Measurements from ENCODE around the gene LCA5L. TPM values are rescaled to one million over a fixed set of nuclear protein-coding genes. Genes with fewer than 3 reads are reported as not detected.

The LCA5L gene
- total RNA-seq: 1.7 TPM
- long read RNA-seq, partial matches to known transcripts: 0 of 4 reads
- long read RNA-seq, other reads (novel, unspliced or antisense): 4 of 4 reads

DNA sequence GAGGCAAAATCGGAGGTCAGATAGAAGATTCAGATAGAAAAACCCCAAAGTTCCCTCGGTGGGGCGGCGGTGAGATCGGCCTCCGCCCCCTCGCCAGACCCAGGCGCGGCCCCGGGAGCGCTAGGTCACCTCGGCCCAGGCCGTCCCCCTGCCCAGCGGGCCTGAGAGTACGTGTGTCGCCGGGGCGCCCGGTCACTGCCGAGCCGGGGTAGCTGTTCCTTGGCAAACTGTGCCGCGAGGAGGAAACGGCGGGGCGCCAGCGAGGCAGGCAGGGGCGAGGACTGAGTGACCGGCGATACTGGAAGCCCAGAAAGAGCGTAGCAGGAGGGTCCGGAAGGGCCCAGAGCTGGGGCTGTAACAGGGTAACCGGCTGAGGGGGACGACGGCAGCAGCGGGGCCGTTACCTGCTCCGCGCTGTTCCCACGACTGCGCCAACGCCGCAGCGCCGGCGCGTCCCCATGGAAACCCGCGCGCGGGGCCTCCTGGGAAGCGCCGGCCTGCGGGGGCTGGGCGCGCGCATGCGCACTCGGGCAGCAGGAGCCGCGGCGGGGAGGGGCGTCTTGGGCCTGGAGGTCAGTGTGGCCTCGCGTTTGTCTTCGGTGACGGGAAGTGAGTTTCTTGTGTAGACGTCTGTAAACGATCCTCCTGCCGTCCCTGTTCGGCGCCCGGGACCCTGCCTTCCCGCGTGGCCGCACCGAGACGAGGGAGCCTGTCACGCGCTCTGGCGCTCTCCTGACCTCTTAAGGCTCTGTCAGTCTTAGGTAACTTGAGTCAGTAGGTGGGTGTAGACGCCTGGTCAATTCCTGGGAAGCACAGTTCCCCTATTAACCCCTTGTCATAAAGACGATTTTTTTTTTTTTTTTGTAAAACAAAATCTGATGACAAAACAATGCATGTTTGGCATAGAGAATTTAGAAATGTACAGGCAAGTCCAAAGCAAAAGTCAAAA lies at the start of gene LCA5L:
Gene LCA5L, minus strand, starts transcription at position 458 of the 949 bp plus-strand sequence. CDS start 17,285 bp downstream, outside the sequence.
- intact Hi-C loops (cut with DNase I): loop anchor here (2.0 kb wide), 1 partner anchor 133 kb away; the partner anchor contains the start of gene BRWD1
- DNase-seq (ENCODE audit: low spot score): peak; percentile 94

DNA sequence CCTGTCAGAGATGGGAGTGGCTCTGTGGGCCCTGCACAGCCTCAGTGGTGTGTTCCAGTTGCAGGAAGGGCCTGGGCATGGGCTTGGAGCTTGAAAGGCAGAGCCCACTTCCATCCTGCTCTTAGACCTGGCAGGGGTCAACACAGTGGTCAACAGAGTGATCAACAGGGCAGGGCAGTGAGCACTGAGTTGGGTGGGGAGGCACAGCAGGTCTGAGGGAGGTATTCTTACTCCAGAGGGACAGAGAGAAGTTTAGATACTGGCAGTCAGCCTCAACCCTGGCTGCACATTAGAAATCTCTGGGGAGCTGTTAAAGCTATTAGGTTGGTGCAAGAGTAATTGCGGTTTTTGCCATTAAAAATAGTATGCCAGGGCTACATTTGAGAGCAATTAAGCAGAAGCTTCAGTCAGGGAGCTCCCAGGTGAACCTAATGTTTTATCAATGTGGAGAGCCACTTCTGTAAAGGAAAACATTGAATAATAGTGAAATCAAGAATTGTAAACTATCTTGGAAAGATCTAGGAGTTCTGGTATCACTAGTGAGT lies 43.9 kb upstream of the LCA5L start:
- intact Hi-C loops (cut with DNase I): no loop called here

DNA sequence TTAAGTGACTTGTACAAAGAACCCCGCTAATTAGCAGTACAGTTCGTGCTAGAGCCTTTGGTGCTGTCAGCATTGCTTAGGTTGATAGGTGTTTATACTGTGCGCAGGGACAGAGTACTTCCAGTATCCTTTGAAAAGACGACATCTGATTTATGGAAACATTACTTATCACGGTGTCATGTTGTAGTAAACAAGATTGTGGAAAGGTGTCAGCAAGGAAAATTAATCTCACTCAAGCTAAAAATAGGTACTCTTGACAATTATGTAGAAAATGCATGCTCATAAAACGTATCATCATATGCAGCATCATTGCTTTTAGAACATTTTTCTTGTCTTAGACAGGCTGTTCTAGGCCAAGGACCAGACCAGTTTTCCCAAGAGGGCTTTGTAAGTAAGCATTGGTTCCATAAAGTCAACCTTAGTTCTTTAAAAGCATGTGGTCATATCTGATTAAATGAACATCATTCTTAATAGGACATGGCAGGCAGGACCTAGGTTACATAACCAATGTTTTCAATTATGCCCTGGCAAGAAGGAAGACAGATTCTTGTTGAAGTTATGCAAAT lies 39.2 kb upstream of the LCA5L start:
- no peak for DNase-seq (ENCODE audit: low spot score)
- intact Hi-C loops (cut with DNase I): no loop called here

More for the DNA sequence above, 43.9 kb upstream of the LCA5L start:
- no peak for DNase-seq (ENCODE audit: low spot score)

DNA sequence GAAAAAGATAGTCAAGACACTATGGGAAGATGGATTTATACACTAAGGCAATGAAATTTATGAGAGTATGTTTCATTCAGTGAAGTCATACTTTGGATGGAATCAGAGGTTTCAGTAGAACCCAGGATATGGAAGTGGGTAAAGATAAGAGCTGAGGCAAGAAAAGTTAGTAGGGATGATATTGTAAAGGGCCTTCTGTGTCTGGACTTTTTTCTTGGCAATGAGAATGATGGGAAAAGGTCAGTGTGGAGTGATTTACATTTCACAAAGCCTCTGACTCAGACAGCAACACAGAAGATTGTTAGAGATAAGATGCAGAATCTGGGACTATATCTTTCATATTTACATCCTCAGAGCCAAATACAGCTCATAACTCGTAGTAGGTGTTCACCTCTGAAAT lies 38.3 kb upstream of the LCA5L start:
- intact Hi-C loops (cut with DNase I): no loop called here
- DNase-seq (ENCODE audit: low spot score): no peak

DNA sequence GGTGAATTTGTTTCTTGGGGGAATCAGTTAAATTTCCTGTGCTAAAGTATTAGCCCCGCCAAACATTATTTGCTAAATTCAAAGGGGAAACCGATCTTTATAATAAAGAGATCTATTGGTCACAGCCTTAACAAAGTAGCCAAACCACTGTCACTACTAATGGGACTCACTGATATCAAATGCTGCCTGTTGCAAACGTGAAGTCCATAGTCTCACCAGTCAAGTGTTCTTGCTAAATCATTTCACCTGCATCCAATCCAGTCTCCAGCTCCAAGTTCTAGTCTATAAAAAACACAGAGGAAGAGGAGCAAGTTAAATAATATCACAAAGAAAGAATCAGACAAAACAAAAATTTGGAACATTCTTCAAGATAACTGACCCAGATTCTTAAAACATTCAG lies 36.3 kb upstream of the LCA5L start:
- intact Hi-C loops (cut with DNase I): no loop called here
- DNase-seq (ENCODE audit: low spot score): no peak

DNA sequence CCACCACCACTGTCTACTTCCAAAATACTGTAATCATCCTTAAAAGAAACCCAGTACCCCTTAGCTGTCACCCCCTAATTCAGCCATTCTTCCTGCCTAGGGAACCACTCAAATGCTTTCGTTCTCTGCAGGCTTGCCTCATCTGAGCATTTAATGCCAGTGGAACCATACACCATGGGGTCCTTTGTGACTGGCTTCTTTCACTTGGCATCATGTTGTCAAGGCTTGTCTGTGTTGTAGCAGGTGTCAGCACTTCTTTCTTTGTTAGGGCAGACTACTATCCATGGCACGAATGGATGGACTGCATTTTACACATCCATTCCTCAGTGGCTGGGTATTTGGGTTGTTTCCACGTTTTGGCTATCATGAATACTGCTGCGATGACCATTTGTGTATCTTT lies 34.7 kb upstream of the LCA5L start:
- intact Hi-C loops (cut with DNase I): no loop called here
- no peak for DNase-seq (ENCODE audit: low spot score)

DNA sequence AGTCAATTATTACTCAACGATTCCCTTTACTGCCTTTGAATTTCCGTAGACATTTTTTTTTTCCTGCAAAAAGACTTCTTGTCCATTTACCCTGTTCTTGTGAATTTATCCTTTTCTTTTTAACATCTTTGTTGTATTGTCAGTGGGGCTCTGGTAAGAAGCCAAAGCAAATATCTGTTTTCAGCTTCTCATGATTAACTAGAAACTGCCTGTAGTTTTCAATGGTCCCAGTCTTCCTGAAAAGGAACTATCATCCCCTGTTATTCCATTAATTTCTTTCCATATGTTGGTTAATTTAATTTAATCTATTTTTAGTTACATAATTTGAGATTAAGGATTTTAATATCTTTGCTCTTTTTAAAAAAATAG lies 34.2 kb upstream of the LCA5L start:
- intact Hi-C loops (cut with DNase I): no loop called here
- DNase-seq (ENCODE audit: low spot score): no peak

DNA sequence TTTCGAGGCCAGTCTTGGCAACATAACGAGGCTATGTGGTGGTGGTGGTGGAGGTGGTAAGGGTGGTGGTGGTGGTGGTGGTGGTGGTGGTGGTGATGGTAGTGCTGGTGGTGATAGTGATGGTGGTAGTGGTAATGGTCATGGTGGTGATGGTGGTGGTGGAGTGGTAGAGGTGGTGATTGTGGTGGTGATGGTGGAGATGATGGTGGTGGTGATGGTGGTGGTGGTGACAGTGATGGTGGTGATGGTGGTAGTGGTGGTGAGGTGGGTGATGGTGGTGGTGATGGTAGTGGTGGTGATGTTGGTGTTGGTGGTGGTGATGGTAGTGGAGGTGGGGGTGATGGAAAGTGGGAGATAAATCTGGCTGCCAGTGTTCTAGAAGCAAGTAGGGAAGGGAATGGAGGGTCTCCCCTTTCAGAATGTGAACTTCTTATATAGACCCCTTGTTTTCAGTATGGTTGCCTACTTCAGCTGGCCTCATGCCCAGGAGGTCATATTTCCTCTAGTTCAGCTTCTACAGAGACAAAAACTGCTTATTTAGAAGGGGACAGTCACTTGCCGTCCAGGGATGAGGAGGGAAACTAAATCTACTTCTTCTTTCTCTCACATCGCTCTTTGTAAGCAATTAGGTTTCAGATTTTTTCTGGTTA lies 33.7 kb upstream of the LCA5L start:
- DNase-seq (ENCODE audit: low spot score): no peak
- intact Hi-C loops (cut with DNase I): no loop called here

DNA sequence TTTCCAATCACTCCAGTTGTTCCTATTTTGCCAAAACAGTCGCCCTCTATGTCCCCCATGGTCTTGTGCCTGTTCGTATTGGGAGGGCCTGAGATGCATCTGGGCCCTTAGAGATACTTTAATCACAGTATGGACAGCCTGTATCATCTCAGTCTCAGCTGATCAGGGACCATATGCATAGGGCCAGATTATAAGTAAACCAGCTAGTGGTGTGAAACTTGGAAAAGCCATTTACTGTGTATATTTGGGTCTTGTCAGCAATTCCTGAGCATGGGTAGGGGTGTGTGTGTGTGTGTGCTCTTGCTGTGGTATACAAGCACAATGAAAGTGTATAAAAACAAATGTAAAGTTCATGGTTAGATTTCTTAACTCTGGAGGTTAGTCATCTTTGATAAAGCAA lies 29.0 kb upstream of the LCA5L start:
- intact Hi-C loops (cut with DNase I): no loop called here
- no peak for DNase-seq (ENCODE audit: low spot score)

DNA sequence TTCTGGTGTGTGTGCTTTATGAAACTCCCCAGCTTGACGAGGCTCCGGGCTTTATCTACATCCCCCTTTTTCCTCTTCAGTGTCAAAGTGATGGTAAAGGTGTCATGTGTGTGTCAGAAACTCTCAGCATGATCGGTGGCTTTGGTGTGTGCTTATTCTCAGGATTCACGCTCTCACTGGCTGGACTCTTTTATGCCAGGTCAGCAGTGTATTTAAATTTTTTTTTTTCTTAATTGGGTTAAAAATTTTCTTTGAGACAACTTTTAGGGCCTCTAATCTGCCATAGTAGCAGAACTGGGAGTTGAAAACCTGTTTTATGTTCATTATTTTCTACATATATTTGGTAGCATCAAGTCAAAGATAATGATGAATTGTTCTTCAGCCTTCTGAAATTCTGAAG lies 27.2 kb upstream of the LCA5L start:
- intact Hi-C loops (cut with DNase I): no loop called here
- no peak for DNase-seq (ENCODE audit: low spot score)

DNA sequence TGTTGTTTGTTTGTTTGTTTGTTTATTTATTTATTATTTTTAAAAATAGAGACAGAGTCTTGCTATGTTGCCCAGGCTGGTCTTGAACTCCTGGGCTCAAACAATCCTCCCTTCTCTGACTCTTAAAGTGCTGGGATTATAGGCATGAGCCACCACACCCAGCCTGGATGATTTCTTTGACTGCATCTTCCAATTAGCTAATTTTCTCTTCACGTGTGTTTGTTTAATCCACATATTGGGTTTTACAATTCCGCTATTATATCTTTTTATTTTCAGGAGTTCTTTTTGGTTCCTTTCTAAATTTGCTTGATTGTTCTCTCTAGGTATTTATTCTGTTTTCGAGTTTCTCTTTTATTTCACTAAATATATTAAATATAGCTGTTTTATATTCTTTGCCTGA lies 26.0 kb upstream of the LCA5L start:
- no peak for DNase-seq (ENCODE audit: low spot score)
- intact Hi-C loops (cut with DNase I): no loop called here

DNA sequence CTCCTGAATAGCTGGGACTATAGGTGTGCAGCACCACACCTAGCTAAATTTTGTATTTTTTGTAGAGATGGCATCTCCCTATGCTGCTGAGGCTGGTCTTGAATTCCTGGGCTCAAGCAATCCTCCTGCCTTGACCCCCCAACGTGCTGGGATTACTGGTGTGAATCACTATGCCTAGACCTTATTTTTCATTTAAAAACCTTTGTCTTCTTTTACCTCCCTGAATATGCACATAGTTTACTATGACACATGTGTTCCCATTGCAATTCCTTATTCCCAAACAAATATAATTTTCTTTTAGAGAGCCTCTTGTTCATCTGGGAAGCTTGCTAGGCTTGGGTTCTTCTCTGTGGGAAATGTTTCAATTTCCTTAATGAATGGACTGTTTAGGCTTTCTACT lies 23.0 kb upstream of the LCA5L start:
- intact Hi-C loops (cut with DNase I): no loop called here
- no peak for DNase-seq (ENCODE audit: low spot score)

DNA sequence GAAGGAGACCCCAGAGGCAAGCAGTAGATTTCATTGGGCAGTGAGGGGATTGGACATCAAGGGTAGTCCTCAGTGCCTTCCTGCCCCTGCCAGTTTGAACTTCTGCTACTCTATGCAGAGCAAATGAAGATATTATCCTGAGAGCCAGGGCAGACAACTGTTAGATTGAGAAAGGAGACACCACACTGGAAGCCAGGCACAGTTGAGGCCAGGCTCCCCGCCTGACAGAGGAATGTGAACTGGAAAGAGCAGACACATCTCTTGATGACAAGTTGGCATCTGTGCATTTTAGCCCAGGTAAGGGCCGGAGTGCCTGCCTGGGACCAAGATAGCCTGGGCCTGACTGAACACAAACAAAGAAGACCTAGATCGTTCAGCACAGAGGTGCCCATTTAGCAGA lies 22.2 kb upstream of the LCA5L start:
- no peak for DNase-seq (ENCODE audit: low spot score)

DNA sequence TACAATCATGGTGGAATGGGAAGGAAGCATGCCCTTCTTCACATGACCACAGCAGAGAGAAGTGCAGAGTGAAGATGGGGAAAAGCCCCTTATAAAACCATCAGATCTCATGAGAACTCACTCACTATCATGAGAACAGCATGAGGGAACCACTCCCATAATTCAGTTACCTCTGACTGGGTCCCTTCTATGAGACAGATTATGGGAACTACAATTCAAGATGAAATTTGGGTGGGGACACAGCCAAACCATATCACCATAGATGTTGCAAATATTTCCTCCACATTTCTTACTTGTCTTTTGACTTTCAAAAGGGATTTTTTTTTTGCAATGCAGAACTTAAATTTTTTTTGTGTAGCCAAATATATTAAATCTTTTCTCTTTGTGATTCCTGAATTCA lies 21.0 kb upstream of the LCA5L start:
- intact Hi-C loops (cut with DNase I): no loop called here
- DNase-seq (ENCODE audit: low spot score): no peak

More for the DNA sequence above, 22.2 kb upstream of the LCA5L start:
- intact Hi-C loops (cut with DNase I): no loop called here

DNA sequence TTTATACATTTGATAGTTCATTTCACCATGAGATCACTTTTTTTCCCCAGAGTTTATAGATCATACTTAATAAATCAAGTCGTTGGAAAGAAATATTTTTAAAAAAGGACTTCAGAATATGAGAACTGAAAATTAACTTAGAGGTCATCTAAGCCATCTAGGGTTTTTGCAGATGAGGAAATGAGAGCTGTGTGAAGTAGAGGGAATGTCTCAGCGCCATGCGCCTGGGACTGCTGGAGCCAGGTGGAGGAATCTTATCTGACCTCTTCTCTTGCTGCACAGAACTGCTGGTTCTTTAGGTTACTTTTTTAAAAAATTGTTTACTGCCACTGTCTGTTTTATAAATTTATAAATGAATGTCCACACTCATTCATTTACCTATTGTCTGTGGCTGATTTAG lies 17.7 kb upstream of the LCA5L start:
- no peak for DNase-seq (ENCODE audit: low spot score)
- intact Hi-C loops (cut with DNase I): no loop called here

DNA sequence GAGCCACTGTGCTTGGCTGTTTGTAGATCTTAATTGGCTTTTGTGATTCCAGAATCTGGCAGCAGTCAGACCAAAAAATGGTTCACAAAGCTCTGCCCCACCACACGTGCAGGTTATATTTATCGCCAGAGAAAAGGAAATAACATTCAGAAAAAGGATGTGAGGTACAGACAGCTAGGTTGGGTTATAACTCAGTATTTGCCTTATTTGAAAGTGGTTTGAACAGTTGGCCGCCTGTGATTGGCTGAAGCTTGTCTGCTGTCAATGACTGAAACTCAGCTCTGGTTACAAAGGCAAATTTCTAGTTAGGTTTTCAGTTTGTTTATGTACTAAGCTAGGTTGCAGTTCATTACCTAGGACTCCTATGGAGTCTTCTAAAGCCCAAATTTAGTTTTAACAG lies 15.8 kb upstream of the LCA5L start:
- no peak for DNase-seq (ENCODE audit: low spot score)
- intact Hi-C loops (cut with DNase I): no loop called here

DNA sequence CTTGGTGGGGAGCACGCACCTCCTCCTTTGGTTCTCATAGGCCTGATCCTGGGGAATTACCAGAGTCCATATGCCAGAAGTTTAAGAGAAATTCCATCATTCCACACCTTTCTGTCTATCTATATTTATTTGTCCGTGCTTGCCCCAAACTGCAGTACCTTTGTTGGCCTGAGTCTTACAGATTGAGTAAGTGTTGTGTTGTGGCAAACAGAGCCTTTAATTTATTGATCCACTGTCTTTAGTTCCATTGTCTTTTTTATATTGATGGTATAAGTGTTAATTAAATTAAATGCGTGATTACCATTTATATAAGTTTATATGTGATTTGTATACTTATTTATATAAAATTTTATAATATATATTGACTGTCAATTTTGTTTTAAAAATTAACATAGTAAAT lies 11.1 kb upstream of the LCA5L start:
- DNase-seq (ENCODE audit: low spot score): no peak
- intact Hi-C loops (cut with DNase I): no loop called here

DNA sequence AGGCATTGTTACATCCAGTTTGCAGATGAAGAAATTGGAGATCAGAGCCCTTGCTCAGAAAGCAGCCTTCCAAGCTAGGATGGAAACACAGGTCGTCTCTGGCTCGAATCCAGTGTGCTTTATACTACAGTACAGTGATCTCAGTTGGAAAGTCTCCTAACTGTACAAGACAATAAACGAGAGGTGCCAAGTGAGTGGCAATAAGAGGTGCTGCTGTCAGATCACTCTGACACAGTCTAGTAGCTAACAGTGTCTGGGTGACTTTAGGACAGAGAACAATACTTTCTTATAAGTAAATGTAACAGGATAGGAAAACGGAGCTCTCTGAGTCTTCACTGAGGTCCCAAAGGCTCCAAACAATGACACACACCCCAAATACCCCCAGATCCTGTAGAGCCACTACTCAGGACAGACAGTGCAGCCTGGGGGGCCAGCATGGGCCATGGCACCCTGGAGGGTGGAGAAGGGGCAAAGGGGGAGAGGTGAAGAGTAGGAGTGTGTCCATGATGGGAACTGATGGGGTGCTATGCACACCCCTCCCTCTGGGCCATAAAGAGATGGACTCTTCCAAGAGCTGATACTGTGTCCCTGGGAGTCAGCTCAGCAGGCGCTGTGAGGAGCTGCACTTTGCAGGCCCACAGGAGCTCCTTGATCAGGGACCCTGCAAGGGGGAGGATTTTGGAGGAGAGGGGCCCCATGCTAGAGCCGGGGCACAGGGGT lies 9.5 kb upstream of the LCA5L start:
- intact Hi-C loops (cut with DNase I): no loop called here
- no peak for DNase-seq (ENCODE audit: low spot score)

DNA sequence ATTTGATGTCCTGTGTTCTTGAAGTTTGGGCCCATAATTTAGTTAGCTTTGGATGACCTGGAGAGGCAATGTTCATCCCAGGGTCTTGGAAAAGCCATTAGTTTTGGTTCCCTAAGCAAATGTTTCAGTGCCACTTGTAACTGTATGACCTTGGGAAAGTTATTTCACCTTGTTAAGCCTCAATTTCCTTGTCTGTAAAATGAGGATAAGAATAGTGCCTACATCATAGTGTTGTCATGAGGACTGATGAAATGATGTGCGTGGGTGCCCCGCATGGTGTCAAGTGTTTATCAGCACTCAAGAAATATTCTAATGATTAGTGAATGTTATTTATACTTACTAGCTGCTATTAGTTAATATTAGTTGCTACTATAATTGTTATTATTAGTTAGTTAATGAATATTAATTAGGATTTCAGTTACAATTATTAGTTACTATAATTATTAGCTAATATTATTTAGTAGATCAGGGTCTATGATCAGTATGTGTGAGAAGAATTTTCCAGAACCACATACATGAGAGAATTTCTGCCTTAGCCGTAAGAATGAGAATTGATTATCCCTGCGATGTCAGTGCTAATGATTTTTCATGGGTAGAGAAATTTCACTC lies 8.1 kb upstream of the LCA5L start:
- no peak for DNase-seq (ENCODE audit: low spot score)
- intact Hi-C loops (cut with DNase I): no loop called here
